Panc1 (cell line): Measurements from ENCODE around the gene FAF1. TPM values are rescaled to one million over a fixed set of nuclear protein-coding genes. Genes with fewer than 3 reads are reported as not detected.

ENCODE experiments used
- ATAC-seq: fragments of 200-7000 bp; cut with Tn5 transposase; 2 replicates; pipeline ENCODE4 v1.9.1; 2020; ENCODE audit warnings: mild to moderate bottlenecking, moderate library complexity
- BruUV-seq: library from RNA; stranded (reverse); fragments of 400-500 nt; replicated peaks from 2 replicates; lab custom pipeline; 2021; lab: Mats Ljungman, UMichigan
- CTCF ChIA-PET: fragments of 300-600 bp; sonication (Branson Sonifier 250); formaldehyde crosslinking; loops from one replicate; lab custom pipeline; 2022; ENCODE audit warnings: antibody characterized with exemption; lab: Charles Lee
- POLR2A ChIA-PET: fragments of 300-600 bp; sonication (Branson Sonifier 250); formaldehyde crosslinking; loops from one replicate; lab custom pipeline; 2022; ENCODE audit warnings: antibody characterized with exemption; lab: Charles Lee
- DNase-seq: peaks from one replicate; pipeline ENCODE4 v3.0.0-alpha.2; 2010; ENCODE audit warnings: low read depth, low spot score
- H3K27ac ChIP-seq: 2 replicates; pipeline ENCODE4 v1.5.1; 2011; ENCODE audit warnings: mild to moderate bottlenecking, low read length, inconsistent platforms
- H3K27me3 ChIP-seq: fragments of 200-500 bp; sonication (Bioruptor generic); 2 replicates; pipeline ENCODE4 v1.6.0; 2014; ENCODE audit warnings: low read length, inconsistent platforms; ENCODE audit not compliant: control insufficient read depth, insufficient read depth
- H3K36me3 ChIP-seq: fragments of 200-500 bp; sonication (Bioruptor generic); 2 replicates; pipeline ENCODE4 v1.5.1; 2014; ENCODE audit warnings: inconsistent platforms, mild to moderate bottlenecking, low read length, moderate library complexity; ENCODE audit not compliant: control insufficient read depth, insufficient read depth
- H3K4me1 ChIP-seq: 2 replicates; pipeline ENCODE4 v1.5.1; 2011; ENCODE audit warnings: inconsistent platforms, mild to moderate bottlenecking, low read length, moderate library complexity; ENCODE audit not compliant: control insufficient read depth, insufficient read depth
- H3K4me3 ChIP-seq, 2 experiments: 2 replicates each; pipeline ENCODE4 v1.5.1; 2011 to 2012; ENCODE audit warnings: low read depth in 2 of 2, low read length in 2 of 2, mild to moderate bottlenecking in 2 of 2, inconsistent platforms in 1 of 2, moderate library complexity in 1 of 2
- H3K9me3 ChIP-seq: fragments of 200-500 bp; sonication (Bioruptor generic); 2 replicates; pipeline ENCODE4 v1.5.1; 2014; ENCODE audit warnings: low read depth, mild to moderate bottlenecking, inconsistent platforms, low read length, moderate library complexity; ENCODE audit not compliant: control insufficient read depth, insufficient read depth
- POLR2AphosphoS5 ChIP-seq: IDR thresholded peaks from 2 replicates; pipeline ENCODE4 v1.6.1; 2012; ENCODE audit warnings: mild to moderate bottlenecking, low read depth, low read length, moderate library complexity
- SIN3A ChIP-seq: IDR thresholded peaks from 2 replicates; pipeline ENCODE4 v1.6.1; 2012; ENCODE audit warnings: low read depth, mild to moderate bottlenecking, low read length, moderate library complexity, borderline replicate concordance; ENCODE audit not compliant: insufficient read depth
- TCF7L2 ChIP-seq: IDR thresholded peaks from 2 replicates; pipeline ENCODE4 v1.6.1; 2011; ENCODE audit warnings: mild to moderate bottlenecking, low read depth, low read length, inconsistent platforms
- in situ Hi-C: cut with HindIII; loops from 2 replicates; pipeline ENCODE4 v1.10.0; 2016; ENCODE audit warnings: low sequenced_read_pairs, low pct_unique_long_range_greater_than_20kb
- intact Hi-C: fragments of 100-400 bp; cut with micrococcal nuclease; formaldehyde crosslinking; loops from one replicate; pipeline ENCODE4 v1.10.0; 2022; ENCODE audit not compliant: unreplicated experiment
- total RNA-seq: library from RNA; stranded (reverse); gene quantifications from one replicate; pipeline ENCODE4 v1.2.1, GENCODE V29; 2021; ENCODE audit not compliant: unreplicated experiment
- TF ChIP-seq, protein P1 (sequence below): fragments of 450-650 bp; IDR thresholded peaks from 2 replicates; pipeline ENCODE4 v1.5.1; 2017; ENCODE audit warnings: mild to moderate bottlenecking
- TF ChIP-seq, protein P2 (sequence below), 2 experiments: IDR thresholded peaks; 2 replicates each; pipeline ENCODE4 v1.6.1; 2011 to 2012; ENCODE audit warnings: low read depth in 2 of 2, control low read depth in 1 of 2, low read length in 1 of 2, mild to moderate bottlenecking in 1 of 2, moderate library complexity in 1 of 2; ENCODE audit not compliant: insufficient read depth in 1 of 2

The FAF1 gene
- total RNA-seq, 1 experiment from 2014 or later = 101 TPM

DNA sequence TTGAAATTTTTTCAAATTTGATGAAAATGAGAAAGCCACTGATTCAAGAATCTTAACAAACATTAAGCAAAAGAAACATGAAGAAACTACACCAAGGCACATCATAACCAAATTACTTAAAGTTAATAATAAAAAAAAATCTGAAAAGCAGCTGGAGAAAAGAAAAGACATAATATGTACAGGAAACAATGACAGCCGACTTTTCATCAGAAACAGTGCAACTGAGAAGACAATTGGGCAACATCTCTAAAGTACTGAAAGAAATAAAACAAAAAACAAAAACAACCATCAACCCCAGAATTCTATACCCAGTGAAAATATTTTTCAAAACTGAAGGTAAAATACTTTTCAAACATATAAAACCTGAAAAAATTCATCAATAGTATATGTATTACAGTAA, 463.1 kb downstream of the FAF1 start:
- CTCF ChIA-PET = no interaction called here
- Histone ChIP-seq H3K4me1 (no peaks in the 10 kb centered on the region), H3K9me3 (peaks cover 5% of the 10 kb centered on the region; the same call in 1 of the 2 replicates), H3K27me3 (no peaks in the 10 kb centered on the region), H3K4me3 (no peak overlapping the region), H3K36me3 (no peaks in the 10 kb centered on the region; the same call in 1 of the 2 replicates), H3K27ac (no peak overlapping the region)
- TF ChIP-seq, protein P1, sequence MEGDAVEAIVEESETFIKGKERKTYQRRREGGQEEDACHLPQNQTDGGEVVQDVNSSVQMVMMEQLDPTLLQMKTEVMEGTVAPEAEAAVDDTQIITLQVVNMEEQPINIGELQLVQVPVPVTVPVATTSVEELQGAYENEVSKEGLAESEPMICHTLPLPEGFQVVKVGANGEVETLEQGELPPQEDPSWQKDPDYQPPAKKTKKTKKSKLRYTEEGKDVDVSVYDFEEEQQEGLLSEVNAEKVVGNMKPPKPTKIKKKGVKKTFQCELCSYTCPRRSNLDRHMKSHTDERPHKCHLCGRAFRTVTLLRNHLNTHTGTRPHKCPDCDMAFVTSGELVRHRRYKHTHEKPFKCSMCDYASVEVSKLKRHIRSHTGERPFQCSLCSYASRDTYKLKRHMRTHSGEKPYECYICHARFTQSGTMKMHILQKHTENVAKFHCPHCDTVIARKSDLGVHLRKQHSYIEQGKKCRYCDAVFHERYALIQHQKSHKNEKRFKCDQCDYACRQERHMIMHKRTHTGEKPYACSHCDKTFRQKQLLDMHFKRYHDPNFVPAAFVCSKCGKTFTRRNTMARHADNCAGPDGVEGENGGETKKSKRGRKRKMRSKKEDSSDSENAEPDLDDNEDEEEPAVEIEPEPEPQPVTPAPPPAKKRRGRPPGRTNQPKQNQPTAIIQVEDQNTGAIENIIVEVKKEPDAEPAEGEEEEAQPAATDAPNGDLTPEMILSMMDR = no peak
- TF ChIP-seq POLR2AphosphoS5 (no peak), TCF7L2 (no peak), SIN3A (no peak)
- TF ChIP-seq, protein P2, sequence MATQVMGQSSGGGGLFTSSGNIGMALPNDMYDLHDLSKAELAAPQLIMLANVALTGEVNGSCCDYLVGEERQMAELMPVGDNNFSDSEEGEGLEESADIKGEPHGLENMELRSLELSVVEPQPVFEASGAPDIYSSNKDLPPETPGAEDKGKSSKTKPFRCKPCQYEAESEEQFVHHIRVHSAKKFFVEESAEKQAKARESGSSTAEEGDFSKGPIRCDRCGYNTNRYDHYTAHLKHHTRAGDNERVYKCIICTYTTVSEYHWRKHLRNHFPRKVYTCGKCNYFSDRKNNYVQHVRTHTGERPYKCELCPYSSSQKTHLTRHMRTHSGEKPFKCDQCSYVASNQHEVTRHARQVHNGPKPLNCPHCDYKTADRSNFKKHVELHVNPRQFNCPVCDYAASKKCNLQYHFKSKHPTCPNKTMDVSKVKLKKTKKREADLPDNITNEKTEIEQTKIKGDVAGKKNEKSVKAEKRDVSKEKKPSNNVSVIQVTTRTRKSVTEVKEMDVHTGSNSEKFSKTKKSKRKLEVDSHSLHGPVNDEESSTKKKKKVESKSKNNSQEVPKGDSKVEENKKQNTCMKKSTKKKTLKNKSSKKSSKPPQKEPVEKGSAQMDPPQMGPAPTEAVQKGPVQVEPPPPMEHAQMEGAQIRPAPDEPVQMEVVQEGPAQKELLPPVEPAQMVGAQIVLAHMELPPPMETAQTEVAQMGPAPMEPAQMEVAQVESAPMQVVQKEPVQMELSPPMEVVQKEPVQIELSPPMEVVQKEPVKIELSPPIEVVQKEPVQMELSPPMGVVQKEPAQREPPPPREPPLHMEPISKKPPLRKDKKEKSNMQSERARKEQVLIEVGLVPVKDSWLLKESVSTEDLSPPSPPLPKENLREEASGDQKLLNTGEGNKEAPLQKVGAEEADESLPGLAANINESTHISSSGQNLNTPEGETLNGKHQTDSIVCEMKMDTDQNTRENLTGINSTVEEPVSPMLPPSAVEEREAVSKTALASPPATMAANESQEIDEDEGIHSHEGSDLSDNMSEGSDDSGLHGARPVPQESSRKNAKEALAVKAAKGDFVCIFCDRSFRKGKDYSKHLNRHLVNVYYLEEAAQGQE (IDR thresholded peaks at IDR 0.05; ENCODE audit: insufficient read depth in 1 of 2, low read depth in 2 of 2, low read length in 1 of 2) = no peak
- BruUV-seq = no TSS peak
- POLR2A ChIA-PET = no interaction called here
- intact Hi-C loops (no loop called here), in situ Hi-C loops (no loop called here)
- no peak for ATAC-seq
- no peak for DNase-seq

DNA sequence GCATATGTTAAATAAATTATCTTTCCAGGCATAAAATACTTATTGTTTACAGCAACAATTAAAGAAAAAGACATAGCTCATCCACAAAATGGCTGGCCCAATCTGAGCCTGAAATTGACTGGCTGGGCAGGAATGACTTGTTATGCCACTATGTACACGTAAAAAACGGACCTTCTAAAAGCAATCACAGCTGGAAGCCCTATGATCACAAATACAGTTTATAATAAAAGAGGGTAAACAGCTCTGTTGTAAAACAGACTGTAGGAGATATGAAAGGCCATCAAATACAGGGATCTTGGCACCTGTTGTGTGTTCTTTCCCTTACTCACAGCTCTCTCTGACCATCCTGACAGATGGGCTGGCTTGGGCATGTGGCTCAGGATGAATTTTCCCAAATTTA, 466.4 kb downstream of the FAF1 start:
- Histone ChIP-seq H3K36me3 (no peaks in the 10 kb centered on the region; the same call in 1 of the 2 replicates), H3K27ac (no peak overlapping the region), H3K4me1 (no peaks in the 10 kb centered on the region), H3K27me3 (no peaks in the 10 kb centered on the region), H3K9me3 (peaks cover 5% of the 10 kb centered on the region; the same call in 1 of the 2 replicates), H3K4me3 (no peak overlapping the region)
- CTCF ChIA-PET = no interaction called here
- DNase-seq = no peak
- no peak for ATAC-seq
- TF ChIP-seq SIN3A (no peak), TCF7L2 (no peak), POLR2AphosphoS5 (no peak)
- TF ChIP-seq, protein P2 (IDR thresholded peaks at IDR 0.05; ENCODE audit: insufficient read depth in 1 of 2, low read depth in 2 of 2, low read length in 1 of 2) = no peak
- TF ChIP-seq, protein P1 = no peak
- intact Hi-C loops = no loop called here
- no TSS peak for BruUV-seq
- POLR2A ChIA-PET = no interaction called here
- in situ Hi-C loops = no loop called here
